ENCODE data around the gene STK32B.
"Not testable (repeated sequence)": the region's sequence is repeated elsewhere in the genome, so short reads cannot be mapped to it uniquely, and the experiment has no call there.

Gene STK32B

GRCh38 chr4:5249727-5250126, 198.4 kb downstream of the STK32B start:
- Mint-ChIP-seq H3K4me1 (ENCODE audit: low read depth) (no peaks in the 10 kb centered on the region), H3K4me3 (no peak overlapping the region), H3K27ac (no peak overlapping the region), H3K27me3 (ENCODE audit: low read depth) (no peaks in the 10 kb centered on the region), H3K9me3 (peaks cover 4% of the 10 kb centered on the region), H3K36me3 (ENCODE audit: low read depth) (no peaks in the 10 kb centered on the region)
- DNase-seq (ENCODE audit: low spot score): no peak

DNA sequence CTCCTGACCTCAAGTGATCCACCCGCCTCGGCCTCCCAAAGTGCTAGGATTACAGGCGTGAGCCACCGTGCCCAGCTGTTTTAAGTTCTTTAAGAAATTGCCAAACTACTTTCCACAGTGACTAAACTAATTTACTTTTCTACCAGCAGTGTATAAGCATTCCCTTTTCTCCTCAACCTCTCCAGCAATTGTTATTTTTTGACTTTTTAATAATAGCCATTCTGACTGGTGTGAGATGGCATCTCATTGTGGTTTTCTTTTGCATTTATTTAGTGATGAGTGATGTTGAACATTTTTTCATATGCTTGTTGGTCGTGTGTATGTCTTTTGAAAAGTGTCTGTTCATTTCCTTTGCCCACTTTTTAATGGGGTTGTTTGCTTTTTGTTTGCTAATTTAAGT, 199.3 kb downstream of the STK32B start:
- H3K27ac Mint-ChIP-seq; H3K27me3 Mint-ChIP-seq (ENCODE audit: low read depth); DNase-seq (ENCODE audit: low spot score); H3K4me3 Mint-ChIP-seq; H3K4me1 Mint-ChIP-seq (ENCODE audit: low read depth); H3K9me3 Mint-ChIP-seq; H3K36me3 Mint-ChIP-seq (ENCODE audit: low read depth): not testable (repeated sequence)

- H3K27ac Mint-ChIP-seq: no peak overlapping the region
- H3K36me3 Mint-ChIP-seq (ENCODE audit: low read depth): no peaks in the 10 kb centered on the region
- H3K4me1 Mint-ChIP-seq (ENCODE audit: low read depth): no peaks in the 10 kb centered on the region
- H3K4me3 Mint-ChIP-seq: no peak overlapping the region
- no peaks in the 10 kb centered on the region for H3K27me3 Mint-ChIP-seq (ENCODE audit: low read depth)
- no peak for DNase-seq (ENCODE audit: low spot score)
- H3K9me3 Mint-ChIP-seq: no peaks in the 10 kb centered on the region
Measured at GRCh38 chr4:5256421-5256820, 205.1 kb downstream of the STK32B start.

GRCh38 chr4:5257086-5257485, 205.8 kb downstream of the STK32B start:
- no peaks in the 10 kb centered on the region for H3K36me3 Mint-ChIP-seq (ENCODE audit: low read depth)
- DNase-seq (ENCODE audit: low spot score): no peak
- no peaks in the 10 kb centered on the region for H3K27me3 Mint-ChIP-seq (ENCODE audit: low read depth)
- no peaks in the 10 kb centered on the region for H3K9me3 Mint-ChIP-seq
- H3K4me3 Mint-ChIP-seq: no peak overlapping the region
- H3K4me1 Mint-ChIP-seq (ENCODE audit: low read depth): no peaks in the 10 kb centered on the region
- H3K27ac Mint-ChIP-seq: no peak overlapping the region

- Mint-ChIP-seq H3K27me3 (ENCODE audit: low read depth) (no peaks in the 10 kb centered on the region), H3K27ac (no peak overlapping the region), H3K4me1 (ENCODE audit: low read depth) (no peaks in the 10 kb centered on the region), H3K4me3 (no peak overlapping the region), H3K36me3 (ENCODE audit: low read depth) (no peaks in the 10 kb centered on the region), H3K9me3 (no peaks in the 10 kb centered on the region)
- DNase-seq (ENCODE audit: low spot score): no peak
Measured at GRCh38 chr4:5259471-5259870, 208.2 kb downstream of the STK32B start.

DNA sequence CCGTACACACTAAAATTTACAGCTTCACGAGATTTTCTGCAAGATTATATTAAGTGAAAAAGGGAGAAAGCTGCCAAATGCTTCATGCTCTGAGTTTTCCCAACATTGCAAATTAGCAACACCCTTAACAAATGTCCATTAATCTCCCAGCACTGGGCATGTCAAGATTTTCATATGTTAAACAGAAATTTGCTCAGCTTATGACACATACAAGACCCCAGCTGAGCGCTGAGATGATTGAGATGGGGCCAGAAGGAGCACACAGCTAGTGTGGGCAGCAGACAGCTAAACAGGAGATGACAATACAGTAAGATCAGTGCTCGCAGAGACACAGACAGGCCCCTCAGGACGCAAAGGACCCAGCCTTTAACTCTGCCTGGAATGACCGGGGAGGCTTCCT, 208.8 kb downstream of the STK32B start:
- no peak for DNase-seq (ENCODE audit: low spot score)
- H3K4me3 Mint-ChIP-seq: no peak overlapping the region

DNA sequence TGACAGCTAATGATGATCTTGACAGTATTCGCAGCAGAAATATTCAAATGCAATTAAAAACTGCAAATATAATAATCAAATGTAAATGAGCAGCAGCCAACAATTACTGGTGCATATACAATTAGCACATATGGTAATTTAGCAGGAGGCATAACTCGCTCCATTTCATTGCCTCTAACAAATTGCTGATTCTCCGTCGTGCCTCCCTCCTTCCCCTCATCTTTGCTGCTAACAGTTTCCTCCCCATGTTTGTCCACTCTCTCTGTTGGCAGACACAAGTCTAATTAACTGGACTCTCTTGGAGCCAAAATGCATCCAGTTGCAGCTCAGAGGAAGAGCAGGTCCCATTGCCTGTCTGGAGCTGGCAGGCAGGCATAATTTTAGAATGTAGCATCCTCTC, 210.6 kb downstream of the STK32B start:
- Mint-ChIP-seq H3K4me1 (ENCODE audit: low read depth) (no peaks in the 10 kb centered on the region), H3K36me3 (ENCODE audit: low read depth) (no peaks in the 10 kb centered on the region), H3K4me3 (no peak overlapping the region), H3K9me3 (no peaks in the 10 kb centered on the region), H3K27me3 (ENCODE audit: low read depth) (no peaks in the 10 kb centered on the region), H3K27ac (no peak overlapping the region)
- no peak for DNase-seq (ENCODE audit: low spot score)

More for the DNA sequence above, 208.8 kb downstream of the STK32B start:
- Mint-ChIP-seq H3K27me3 (ENCODE audit: low read depth) (no peaks in the 10 kb centered on the region), H3K9me3 (no peaks in the 10 kb centered on the region), H3K36me3 (ENCODE audit: low read depth) (no peaks in the 10 kb centered on the region), H3K4me1 (ENCODE audit: low read depth) (no peaks in the 10 kb centered on the region), H3K27ac (no peak overlapping the region)

DNA sequence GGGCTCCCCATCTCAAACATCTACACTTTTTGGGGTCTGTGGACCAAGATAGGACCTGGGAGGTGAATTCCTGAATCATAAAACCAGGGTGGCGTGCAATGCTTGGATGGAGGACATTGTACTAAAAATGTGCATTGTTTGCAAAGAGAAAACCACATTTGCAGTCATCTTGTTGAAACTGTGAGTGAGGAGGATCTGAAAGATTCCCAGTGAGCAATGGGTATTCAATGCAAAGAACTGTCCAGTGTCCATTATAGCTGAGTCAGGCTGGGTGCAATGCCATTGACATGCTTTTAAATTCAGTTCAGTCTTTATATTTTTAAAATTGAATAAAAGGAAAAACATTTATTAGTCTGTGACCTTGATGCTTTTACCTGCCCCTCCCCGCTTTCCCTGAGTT, 215.7 kb downstream of the STK32B start:
- Mint-ChIP-seq H3K27ac (no peak overlapping the region), H3K4me1 (ENCODE audit: low read depth) (no peaks in the 10 kb centered on the region), H3K36me3 (ENCODE audit: low read depth) (no peaks in the 10 kb centered on the region), H3K9me3 (no peaks in the 10 kb centered on the region), H3K4me3 (no peak overlapping the region), H3K27me3 (ENCODE audit: low read depth) (no peaks in the 10 kb centered on the region)
- DNase-seq (ENCODE audit: low spot score): no peak

GRCh38 chr4:5267408-5267807, 216.1 kb downstream of the STK32B start:
- no peak for DNase-seq (ENCODE audit: low spot score)
- H3K27me3 Mint-ChIP-seq (ENCODE audit: low read depth): no peaks in the 10 kb centered on the region
- no peak overlapping the region for H3K27ac Mint-ChIP-seq
- H3K4me1 Mint-ChIP-seq (ENCODE audit: low read depth): no peaks in the 10 kb centered on the region
- no peaks in the 10 kb centered on the region for H3K36me3 Mint-ChIP-seq (ENCODE audit: low read depth)
- no peak overlapping the region for H3K4me3 Mint-ChIP-seq
- H3K9me3 Mint-ChIP-seq: no peaks in the 10 kb centered on the region

- H3K9me3 Mint-ChIP-seq: peaks cover 15% of the 10 kb centered on the region
- no peaks in the 10 kb centered on the region for H3K4me1 Mint-ChIP-seq (ENCODE audit: low read depth)
- no peak for DNase-seq (ENCODE audit: low spot score)
- H3K36me3 Mint-ChIP-seq (ENCODE audit: low read depth): no peaks in the 10 kb centered on the region
- H3K27ac Mint-ChIP-seq: no peak overlapping the region
- no peak overlapping the region for H3K4me3 Mint-ChIP-seq
- no peaks in the 10 kb centered on the region for H3K27me3 Mint-ChIP-seq (ENCODE audit: low read depth)
Measured at GRCh38 chr4:5276475-5277075, 225.3 kb downstream of the STK32B start.

GRCh38 chr4:5277079-5277478, 225.8 kb downstream of the STK32B start:
- H3K27ac Mint-ChIP-seq: no peak overlapping the region
- H3K9me3 Mint-ChIP-seq: peaks cover 15% of the 10 kb centered on the region
- no peaks in the 10 kb centered on the region for H3K36me3 Mint-ChIP-seq (ENCODE audit: low read depth)
- no peak for DNase-seq (ENCODE audit: low spot score)
- no peaks in the 10 kb centered on the region for H3K4me1 Mint-ChIP-seq (ENCODE audit: low read depth)
- H3K4me3 Mint-ChIP-seq: no peak overlapping the region
- no peaks in the 10 kb centered on the region for H3K27me3 Mint-ChIP-seq (ENCODE audit: low read depth)

GRCh38 chr4:5278213-5278612, 226.9 kb downstream of the STK32B start:
- Mint-ChIP-seq H3K27ac (no peak overlapping the region), H3K4me3 (no peak overlapping the region), H3K4me1 (ENCODE audit: low read depth) (no peaks in the 10 kb centered on the region), H3K9me3 (peaks cover 15% of the 10 kb centered on the region), H3K27me3 (ENCODE audit: low read depth) (no peaks in the 10 kb centered on the region), H3K36me3 (ENCODE audit: low read depth) (no peaks in the 10 kb centered on the region)
- no peak for DNase-seq (ENCODE audit: low spot score)

- not testable (repeated sequence) for H3K4me1 Mint-ChIP-seq (ENCODE audit: low read depth); H3K27me3 Mint-ChIP-seq (ENCODE audit: low read depth); H3K27ac Mint-ChIP-seq; DNase-seq (ENCODE audit: low spot score); H3K36me3 Mint-ChIP-seq (ENCODE audit: low read depth); H3K4me3 Mint-ChIP-seq
- H3K9me3 Mint-ChIP-seq: peaks cover 11% of the 10 kb centered on the region
Measured at GRCh38 chr4:5280069-5280468, 228.8 kb downstream of the STK32B start.

- Mint-ChIP-seq H3K4me3 (no peak overlapping the region), H3K27ac (no peak overlapping the region), H3K36me3 (ENCODE audit: low read depth) (no peaks in the 10 kb centered on the region), H3K27me3 (ENCODE audit: low read depth) (no peaks in the 10 kb centered on the region), H3K4me1 (ENCODE audit: low read depth) (no peaks in the 10 kb centered on the region), H3K9me3 (peaks cover 5% of the 10 kb centered on the region)
- DNase-seq (ENCODE audit: low spot score): no peak
Measured at GRCh38 chr4:5280828-5281227, 229.5 kb downstream of the STK32B start.

DNA sequence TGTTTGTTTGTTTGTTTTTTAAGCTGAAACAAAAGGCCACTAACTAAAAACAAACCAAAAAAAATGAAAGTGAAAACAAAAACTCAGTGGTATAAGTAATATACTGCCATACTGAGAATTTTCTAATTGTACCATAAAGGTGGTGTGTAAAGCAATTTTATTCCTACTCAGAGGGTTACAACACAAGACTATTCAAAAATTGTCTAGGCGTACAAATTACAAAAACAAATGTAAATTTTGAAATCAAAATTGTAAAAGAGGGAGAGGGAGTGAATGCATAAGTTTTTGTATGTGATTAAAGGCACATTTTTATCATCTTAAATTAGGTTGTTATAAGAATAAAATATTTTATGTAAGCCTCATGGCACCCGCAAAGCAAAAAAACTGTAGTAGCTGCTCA, 232.6 kb downstream of the STK32B start:
- peaks cover 5% of the 10 kb centered on the region for H3K9me3 Mint-ChIP-seq
- H3K36me3 Mint-ChIP-seq (ENCODE audit: low read depth): no peaks in the 10 kb centered on the region
- no peaks in the 10 kb centered on the region for H3K4me1 Mint-ChIP-seq (ENCODE audit: low read depth)
- no peak for DNase-seq (ENCODE audit: low spot score)
- H3K27me3 Mint-ChIP-seq (ENCODE audit: low read depth): no peaks in the 10 kb centered on the region
- no peak overlapping the region for H3K4me3 Mint-ChIP-seq
- no peak overlapping the region for H3K27ac Mint-ChIP-seq
